ENCODE data around the gene SLC6A11.

DNA sequence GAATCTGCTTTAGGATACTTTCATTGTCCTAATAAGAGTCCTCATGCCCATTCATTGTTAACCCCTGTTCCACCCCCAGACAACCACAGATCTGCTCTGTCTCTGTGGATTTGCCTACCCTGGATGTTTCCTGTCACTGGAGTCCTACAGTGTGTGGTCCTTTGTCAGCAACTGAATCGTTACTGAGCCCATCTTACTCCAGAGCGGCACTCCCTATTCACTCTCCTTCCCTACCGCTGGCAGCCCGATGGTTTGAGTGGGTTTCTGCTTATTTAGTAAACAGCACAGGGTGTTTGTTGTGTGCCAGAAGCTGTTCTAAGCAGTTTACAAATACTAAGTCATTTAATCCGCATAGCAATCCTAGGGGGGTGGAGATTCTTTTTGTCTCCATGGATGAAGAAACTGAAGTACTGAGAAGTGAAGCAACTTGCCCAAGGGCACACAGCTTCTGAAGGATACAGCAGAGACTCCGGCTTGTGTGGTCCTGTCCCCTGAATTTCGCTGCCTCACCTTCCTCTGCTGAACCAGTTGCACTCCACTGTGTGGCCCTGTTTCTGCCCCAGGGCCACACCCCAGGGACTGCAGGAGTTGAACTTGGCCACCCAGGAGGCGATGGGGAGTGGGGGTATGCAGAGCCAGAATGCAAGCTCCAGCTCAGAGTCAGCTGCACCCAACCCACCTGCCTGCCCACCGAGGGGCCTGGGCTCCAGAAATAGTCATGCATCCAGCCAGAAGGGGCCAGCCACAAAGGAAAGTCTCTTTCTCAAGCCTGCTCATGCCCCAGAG, 120.0 kb downstream of the SLC6A11 start:
- no peak for TF ChIP-seq TCF4 (CRISPR knock-in tag; IDR thresholded peaks at IDR 0.05; ENCODE audit: borderline replicate concordance)
- no peak for TF ChIP-seq ZFP30 (CRISPR knock-in tag; IDR thresholded peaks at IDR 0.05)
- TF ChIP-seq CREB5 (CRISPR knock-in tag; IDR thresholded peaks at IDR 0.05; ENCODE audit: low read depth) = no peak
- no peak for TF ChIP-seq BACH2 (CRISPR knock-in tag; IDR thresholded peaks at IDR 0.05; ENCODE audit: borderline replicate concordance)
- TF ChIP-seq CSRNP3 (CRISPR knock-in tag; IDR thresholded peaks at IDR 0.05) = no peak
- TF ChIP-seq ZNF565 (CRISPR knock-in tag; conservative IDR thresholded peaks at IDR 0.05; ENCODE audit: low read depth) = no peak
- TF ChIP-seq, protein P1, sequence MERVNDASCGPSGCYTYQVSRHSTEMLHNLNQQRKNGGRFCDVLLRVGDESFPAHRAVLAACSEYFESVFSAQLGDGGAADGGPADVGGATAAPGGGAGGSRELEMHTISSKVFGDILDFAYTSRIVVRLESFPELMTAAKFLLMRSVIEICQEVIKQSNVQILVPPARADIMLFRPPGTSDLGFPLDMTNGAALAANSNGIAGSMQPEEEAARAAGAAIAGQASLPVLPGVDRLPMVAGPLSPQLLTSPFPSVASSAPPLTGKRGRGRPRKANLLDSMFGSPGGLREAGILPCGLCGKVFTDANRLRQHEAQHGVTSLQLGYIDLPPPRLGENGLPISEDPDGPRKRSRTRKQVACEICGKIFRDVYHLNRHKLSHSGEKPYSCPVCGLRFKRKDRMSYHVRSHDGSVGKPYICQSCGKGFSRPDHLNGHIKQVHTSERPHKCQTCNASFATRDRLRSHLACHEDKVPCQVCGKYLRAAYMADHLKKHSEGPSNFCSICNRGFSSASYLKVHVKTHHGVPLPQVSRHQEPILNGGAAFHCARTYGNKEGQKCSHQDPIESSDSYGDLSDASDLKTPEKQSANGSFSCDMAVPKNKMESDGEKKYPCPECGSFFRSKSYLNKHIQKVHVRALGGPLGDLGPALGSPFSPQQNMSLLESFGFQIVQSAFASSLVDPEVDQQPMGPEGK (CRISPR knock-in tag; IDR thresholded peaks at IDR 0.05; ENCODE audit: borderline replicate concordance) = no peak
- TF ChIP-seq ISL1 (CRISPR knock-in tag; IDR thresholded peaks at IDR 0.05) = no peak
- TF ChIP-seq, protein P2, sequence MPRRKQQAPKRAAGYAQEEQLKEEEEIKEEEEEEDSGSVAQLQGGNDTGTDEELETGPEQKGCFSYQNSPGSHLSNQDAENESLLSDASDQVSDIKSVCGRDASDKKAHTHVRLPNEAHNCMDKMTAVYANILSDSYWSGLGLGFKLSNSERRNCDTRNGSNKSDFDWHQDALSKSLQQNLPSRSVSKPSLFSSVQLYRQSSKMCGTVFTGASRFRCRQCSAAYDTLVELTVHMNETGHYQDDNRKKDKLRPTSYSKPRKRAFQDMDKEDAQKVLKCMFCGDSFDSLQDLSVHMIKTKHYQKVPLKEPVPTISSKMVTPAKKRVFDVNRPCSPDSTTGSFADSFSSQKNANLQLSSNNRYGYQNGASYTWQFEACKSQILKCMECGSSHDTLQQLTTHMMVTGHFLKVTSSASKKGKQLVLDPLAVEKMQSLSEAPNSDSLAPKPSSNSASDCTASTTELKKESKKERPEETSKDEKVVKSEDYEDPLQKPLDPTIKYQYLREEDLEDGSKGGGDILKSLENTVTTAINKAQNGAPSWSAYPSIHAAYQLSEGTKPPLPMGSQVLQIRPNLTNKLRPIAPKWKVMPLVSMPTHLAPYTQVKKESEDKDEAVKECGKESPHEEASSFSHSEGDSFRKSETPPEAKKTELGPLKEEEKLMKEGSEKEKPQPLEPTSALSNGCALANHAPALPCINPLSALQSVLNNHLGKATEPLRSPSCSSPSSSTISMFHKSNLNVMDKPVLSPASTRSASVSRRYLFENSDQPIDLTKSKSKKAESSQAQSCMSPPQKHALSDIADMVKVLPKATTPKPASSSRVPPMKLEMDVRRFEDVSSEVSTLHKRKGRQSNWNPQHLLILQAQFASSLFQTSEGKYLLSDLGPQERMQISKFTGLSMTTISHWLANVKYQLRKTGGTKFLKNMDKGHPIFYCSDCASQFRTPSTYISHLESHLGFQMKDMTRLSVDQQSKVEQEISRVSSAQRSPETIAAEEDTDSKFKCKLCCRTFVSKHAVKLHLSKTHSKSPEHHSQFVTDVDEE (CRISPR knock-in tag; IDR thresholded peaks at IDR 0.05) = no peak
- no peak for TF ChIP-seq SNAI2 (CRISPR knock-in tag; IDR thresholded peaks at IDR 0.05)
- TF ChIP-seq ARNTL (CRISPR knock-in tag; IDR thresholded peaks at IDR 0.05; ENCODE audit: borderline replicate concordance, low read depth) = no peak
- no peak for TF ChIP-seq GLIS3 (CRISPR knock-in tag; IDR thresholded peaks at IDR 0.05)
- no peak for TF ChIP-seq ZFP3 (CRISPR knock-in tag; IDR thresholded peaks at IDR 0.05)

Data from SK-N-SH treated with all-trans-retinoic acid at 6 μM for 48 hours (cell line).